HepG2 (cell line): Measurements from ENCODE around the gene DVL3. TPM values are rescaled to one million over a fixed set of nuclear protein-coding genes. Genes with fewer than 3 reads are reported as not detected.

Experiments used
- AHR ChIP-seq: IDR thresholded peaks from 2 replicates; pipeline ENCODE4 v1.6.1; 2018; ENCODE audit warnings: missing genetic modification reagents, missing compliant biosample characterization
- CCDC6 ChIP-seq: sonication (generic); formaldehyde crosslinking; IDR thresholded peaks from 2 replicates; pipeline ENCODE4 v1.8.1; 2022; ENCODE audit warnings: mild to moderate bottlenecking, missing genetic modification reagents, moderate library complexity
- EED ChIP-seq: sonication (generic); formaldehyde crosslinking; IDR thresholded peaks from 2 replicates; pipeline ENCODE4 v1.5.0; 2020; ENCODE audit warnings: mild to moderate bottlenecking, missing genetic modification reagents
- NCOR1 ChIP-seq: fragments of 200-600 bp; sonication (generic); IDR thresholded peaks from 2 replicates; pipeline ENCODE4 v1.7.0; 2017; ENCODE audit warnings: antibody characterized with exemption, low read length, borderline replicate concordance
- NFIB ChIP-seq: sonication (generic); formaldehyde crosslinking; IDR thresholded peaks from 2 replicates; pipeline ENCODE4 v1.9.0; 2021; ENCODE audit warnings: missing genetic modification reagents, mild to moderate bottlenecking, borderline replicate concordance
- NR2C2 ChIP-seq: sonication (generic); formaldehyde crosslinking; IDR thresholded peaks from 2 replicates; pipeline ENCODE4 v1.4.0; 2020; ENCODE audit warnings: missing genetic modification reagents, mild to moderate bottlenecking, moderate library complexity, borderline replicate concordance
- POLR2A ChIP-seq, 2 experiments: IDR thresholded peaks; 2 replicates each; pipeline ENCODE4 v1.6.1; 2011; ENCODE audit warnings: low read depth in 2 of 2, low read length in 2 of 2, mild to moderate bottlenecking in 1 of 2, moderate library complexity in 1 of 2; ENCODE audit not compliant: insufficient read depth in 1 of 2
- RFX5 ChIP-seq: IDR thresholded peaks from 2 replicates; pipeline ENCODE4 v1.6.1; 2011; ENCODE audit warnings: low read depth, low read length, improper control_type of control experiment
- SP4 ChIP-seq: sonication (generic); formaldehyde crosslinking; IDR thresholded peaks from 2 replicates; pipeline ENCODE4 v1.8.1; 2023; ENCODE audit warnings: mild to moderate bottlenecking, missing genetic modification reagents
- SYNCRIP ChIP-seq: fragments of 200-400 bp; formaldehyde crosslinking; IDR thresholded peaks from 2 replicates; pipeline ENCODE4 v1.6.1; 2018; ENCODE audit warnings: mild to moderate bottlenecking, low read depth, low read length; ENCODE audit not compliant: insufficient read depth
- YY1 ChIP-seq: IDR thresholded peaks from 2 replicates; pipeline ENCODE4 v1.6.1; 2011; ENCODE audit warnings: low read length, low read depth, moderate library complexity, mild to moderate bottlenecking; ENCODE audit not compliant: insufficient read depth, insufficient replicate concordance
- ZNF10 ChIP-seq: sonication (generic); formaldehyde crosslinking; IDR thresholded peaks from 2 replicates; pipeline ENCODE4 v1.4.0; 2020; ENCODE audit warnings: mild to moderate bottlenecking, low read depth, missing genetic modification reagents, borderline replicate concordance
- ZNF605 ChIP-seq: sonication (generic); formaldehyde crosslinking; IDR thresholded peaks from 2 replicates; pipeline ENCODE4 v1.8.0; 2022; ENCODE audit warnings: mild to moderate bottlenecking, missing genetic modification reagents
- ZNF816 ChIP-seq: sonication (generic); formaldehyde crosslinking; IDR thresholded peaks from 2 replicates; pipeline ENCODE4 v1.8.0; 2022; ENCODE audit warnings: missing genetic modification reagents, mild to moderate bottlenecking, borderline replicate concordance
- ZNF879 ChIP-seq: sonication (generic); formaldehyde crosslinking; IDR thresholded peaks from 2 replicates; pipeline ENCODE4 v1.8.1; 2023; ENCODE audit warnings: missing genetic modification reagents
- polyA plus RNA-seq, 8 experiments: library from polyadenylated mRNA; depleted of rRNA in 3 of 8; stranded (reverse) in 7 of 8; unstranded in 1 of 8; fragments of >200 nt; fragmentation: Illumina TruSeq in 4 of 8; extraction: Trizol in 4 of 8; gene quantifications; 2 replicates each; pipeline versions ENCODE4 v1.2.1 to v1.2.3, GENCODE V29; 2011 to 2016; ENCODE audit warnings: low read depth in 4 of 8, missing spikeins in 1 of 8, mixed read lengths in 1 of 8; ENCODE audit not compliant: insufficient read depth in 1 of 8
- total RNA-seq, 5 experiments: library from RNA; depleted of rRNA; stranded (reverse); fragments of >200 nt; fragmentation: Illumina TruSeq; extraction: Trizol; gene quantifications; 2 replicates each; pipeline ENCODE4 v1.2.3, GENCODE V29; 2016; ENCODE audit warnings: low read depth in 1 of 5
- TF ChIP-seq, protein P1 (sequence below): sonication (generic); formaldehyde crosslinking; conservative IDR thresholded peaks from 2 replicates; pipeline ENCODE4 v1.8.1; 2023; ENCODE audit warnings: missing genetic modification reagents
- TF ChIP-seq, protein P2 (sequence below): sonication (generic); formaldehyde crosslinking; IDR thresholded peaks from 2 replicates; pipeline ENCODE4 v1.5.0; 2020; ENCODE audit warnings: mild to moderate bottlenecking, missing genetic modification reagents, borderline replicate concordance
- TF ChIP-seq, protein P3 (sequence below): sonication (generic); formaldehyde crosslinking; IDR thresholded peaks from 2 replicates; pipeline ENCODE4 v1.4.0; 2020; ENCODE audit warnings: missing genetic modification reagents, mild to moderate bottlenecking, borderline replicate concordance

The DVL3 gene
- total and polyA plus RNA-seq, 2 of the 13 experiments (the other 11 are each of a cell fraction or from before 2014, with no cell fraction given), result 29.0 to 36.1 TPM

DNA sequence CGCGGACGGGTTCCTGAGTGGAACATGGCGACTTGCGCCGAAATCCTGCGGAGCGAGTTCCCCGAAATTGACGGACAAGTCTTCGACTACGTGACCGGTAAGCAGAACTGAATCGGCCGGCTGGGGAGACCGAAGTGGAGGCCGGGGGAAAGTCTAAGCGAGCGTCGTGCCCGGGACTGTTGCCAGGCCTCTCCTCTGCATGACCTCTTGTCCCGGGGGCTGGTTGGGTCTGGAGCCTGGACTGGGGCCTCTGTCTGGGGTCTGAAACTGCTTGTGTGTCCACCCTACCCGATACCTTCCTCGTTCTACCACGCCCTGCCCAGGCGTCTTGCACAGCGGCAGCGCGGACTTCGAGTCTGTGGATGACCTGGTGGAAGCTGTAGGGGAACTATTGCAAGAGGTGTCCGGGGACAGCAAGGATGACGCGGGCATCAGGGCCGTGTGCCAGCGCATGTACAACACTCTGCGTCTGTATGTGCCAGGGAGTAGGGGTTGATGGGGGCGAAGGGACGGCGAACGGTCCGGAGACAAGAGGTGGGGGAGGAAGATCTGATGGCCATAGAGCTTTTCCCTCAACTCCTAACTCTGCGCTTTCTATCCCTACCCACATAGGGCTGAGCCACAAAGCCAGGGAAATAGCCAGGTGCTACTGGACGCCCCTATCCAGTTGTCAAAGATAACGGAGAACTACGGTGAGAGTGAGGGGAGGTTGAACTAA lies 31.2 kb downstream of the DVL3 start, which contains the start of gene ABCF3 (continued):
- TF ChIP-seq, protein P1, sequence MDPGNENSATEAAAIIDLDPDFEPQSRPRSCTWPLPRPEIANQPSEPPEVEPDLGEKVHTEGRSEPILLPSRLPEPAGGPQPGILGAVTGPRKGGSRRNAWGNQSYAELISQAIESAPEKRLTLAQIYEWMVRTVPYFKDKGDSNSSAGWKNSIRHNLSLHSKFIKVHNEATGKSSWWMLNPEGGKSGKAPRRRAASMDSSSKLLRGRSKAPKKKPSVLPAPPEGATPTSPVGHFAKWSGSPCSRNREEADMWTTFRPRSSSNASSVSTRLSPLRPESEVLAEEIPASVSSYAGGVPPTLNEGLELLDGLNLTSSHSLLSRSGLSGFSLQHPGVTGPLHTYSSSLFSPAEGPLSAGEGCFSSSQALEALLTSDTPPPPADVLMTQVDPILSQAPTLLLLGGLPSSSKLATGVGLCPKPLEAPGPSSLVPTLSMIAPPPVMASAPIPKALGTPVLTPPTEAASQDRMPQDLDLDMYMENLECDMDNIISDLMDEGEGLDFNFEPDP (CRISPR knock-in tag), result 0 out of 2 replicates have a peak, but pooled peaks have one; percentile 57
- TF ChIP-seq EED, result 0 out of 2 replicates have a peak, but pooled peaks have one; percentile 9
- peak; percentile 19; the same call in 1 of the 2 replicates for TF ChIP-seq CCDC6 (CRISPR knock-in tag)
- peak; percentile 51 to 68; a peak in 3 of 4 replicates for TF ChIP-seq POLR2A (IDR thresholded peaks at IDR 0.05; ENCODE audit: insufficient read depth in 1 of 2, low read depth in 2 of 2, low read length in 2 of 2)
- TF ChIP-seq SP4 (CRISPR knock-in tag), result peak; percentile 41; the same call in 1 of the 2 replicates
- TF ChIP-seq NR2C2, result peak; percentile 56; the same call in 1 of the 2 replicates
- no peak; the same call in 1 of the 2 replicates for TF ChIP-seq AHR (CRISPR knock-in tag)
- peak; percentile 63; the same call in 1 of the 2 replicates for TF ChIP-seq NFIB
- TF ChIP-seq, protein P2, sequence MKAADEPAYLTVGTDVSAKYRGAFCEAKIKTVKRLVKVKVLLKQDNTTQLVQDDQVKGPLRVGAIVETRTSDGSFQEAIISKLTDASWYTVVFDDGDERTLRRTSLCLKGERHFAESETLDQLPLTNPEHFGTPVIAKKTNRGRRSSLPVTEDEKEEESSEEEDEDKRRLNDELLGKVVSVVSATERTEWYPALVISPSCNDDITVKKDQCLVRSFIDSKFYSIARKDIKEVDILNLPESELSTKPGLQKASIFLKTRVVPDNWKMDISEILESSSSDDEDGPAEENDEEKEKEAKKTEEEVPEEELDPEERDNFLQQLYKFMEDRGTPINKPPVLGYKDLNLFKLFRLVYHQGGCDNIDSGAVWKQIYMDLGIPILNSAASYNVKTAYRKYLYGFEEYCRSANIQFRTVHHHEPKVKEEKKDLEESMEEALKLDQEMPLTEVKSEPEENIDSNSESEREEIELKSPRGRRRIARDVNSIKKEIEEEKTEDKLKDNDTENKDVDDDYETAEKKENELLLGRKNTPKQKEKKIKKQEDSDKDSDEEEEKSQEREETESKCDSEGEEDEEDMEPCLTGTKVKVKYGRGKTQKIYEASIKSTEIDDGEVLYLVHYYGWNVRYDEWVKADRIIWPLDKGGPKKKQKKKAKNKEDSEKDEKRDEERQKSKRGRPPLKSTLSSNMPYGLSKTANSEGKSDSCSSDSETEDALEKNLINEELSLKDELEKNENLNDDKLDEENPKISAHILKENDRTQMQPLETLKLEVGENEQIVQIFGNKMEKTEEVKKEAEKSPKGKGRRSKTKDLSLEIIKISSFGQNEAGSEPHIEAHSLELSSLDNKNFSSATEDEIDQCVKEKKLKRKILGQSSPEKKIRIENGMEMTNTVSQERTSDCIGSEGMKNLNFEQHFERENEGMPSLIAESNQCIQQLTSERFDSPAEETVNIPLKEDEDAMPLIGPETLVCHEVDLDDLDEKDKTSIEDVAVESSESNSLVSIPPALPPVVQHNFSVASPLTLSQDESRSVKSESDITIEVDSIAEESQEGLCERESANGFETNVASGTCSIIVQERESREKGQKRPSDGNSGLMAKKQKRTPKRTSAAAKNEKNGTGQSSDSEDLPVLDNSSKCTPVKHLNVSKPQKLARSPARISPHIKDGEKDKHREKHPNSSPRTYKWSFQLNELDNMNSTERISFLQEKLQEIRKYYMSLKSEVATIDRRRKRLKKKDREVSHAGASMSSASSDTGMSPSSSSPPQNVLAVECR (CRISPR knock-in tag), result peak; percentile 72; the same call in 1 of the 2 replicates
- TF ChIP-seq, protein P3, sequence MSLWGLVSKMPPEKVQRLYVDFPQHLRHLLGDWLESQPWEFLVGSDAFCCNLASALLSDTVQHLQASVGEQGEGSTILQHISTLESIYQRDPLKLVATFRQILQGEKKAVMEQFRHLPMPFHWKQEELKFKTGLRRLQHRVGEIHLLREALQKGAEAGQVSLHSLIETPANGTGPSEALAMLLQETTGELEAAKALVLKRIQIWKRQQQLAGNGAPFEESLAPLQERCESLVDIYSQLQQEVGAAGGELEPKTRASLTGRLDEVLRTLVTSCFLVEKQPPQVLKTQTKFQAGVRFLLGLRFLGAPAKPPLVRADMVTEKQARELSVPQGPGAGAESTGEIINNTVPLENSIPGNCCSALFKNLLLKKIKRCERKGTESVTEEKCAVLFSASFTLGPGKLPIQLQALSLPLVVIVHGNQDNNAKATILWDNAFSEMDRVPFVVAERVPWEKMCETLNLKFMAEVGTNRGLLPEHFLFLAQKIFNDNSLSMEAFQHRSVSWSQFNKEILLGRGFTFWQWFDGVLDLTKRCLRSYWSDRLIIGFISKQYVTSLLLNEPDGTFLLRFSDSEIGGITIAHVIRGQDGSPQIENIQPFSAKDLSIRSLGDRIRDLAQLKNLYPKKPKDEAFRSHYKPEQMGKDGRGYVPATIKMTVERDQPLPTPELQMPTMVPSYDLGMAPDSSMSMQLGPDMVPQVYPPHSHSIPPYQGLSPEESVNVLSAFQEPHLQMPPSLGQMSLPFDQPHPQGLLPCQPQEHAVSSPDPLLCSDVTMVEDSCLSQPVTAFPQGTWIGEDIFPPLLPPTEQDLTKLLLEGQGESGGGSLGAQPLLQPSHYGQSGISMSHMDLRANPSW, result no peak
- no peak for TF ChIP-seq SYNCRIP
- TF ChIP-seq RFX5, result no peak
- no peak for TF ChIP-seq NCOR1
- TF ChIP-seq ZNF605 (CRISPR knock-in tag), result no peak
- TF ChIP-seq ZNF816, result 0 out of 2 replicates have a peak, but pooled peaks have one; percentile 50
- no peak for TF ChIP-seq ZNF10 (CRISPR knock-in tag)
- peak; percentile 95 for TF ChIP-seq YY1
- TF ChIP-seq ZNF879 (CRISPR knock-in tag), result 0 out of 2 replicates have a peak, but pooled peaks have one; percentile 43
